MM.1S (cell line): ENCODE measurements around the gene ALG2.

Experiments
- EZH2 ChIP-seq: fragments of 300-600 bp; sonication (generic); optimal IDR thresholded peaks from 2 replicates; pipeline ENCODE3; 2017; ENCODE audit warnings: low read depth, mild to moderate bottlenecking, antibody characterized with exemption, low read length, mixed read lengths
- TF ChIP-seq, protein P1 (sequence below): fragments of 300-600 bp; sonication (generic); IDR thresholded peaks from 2 replicates; pipeline ENCODE4 v1.5.1; 2016; ENCODE audit warnings: antibody characterized with exemption, low read length, mixed read lengths

DNA sequence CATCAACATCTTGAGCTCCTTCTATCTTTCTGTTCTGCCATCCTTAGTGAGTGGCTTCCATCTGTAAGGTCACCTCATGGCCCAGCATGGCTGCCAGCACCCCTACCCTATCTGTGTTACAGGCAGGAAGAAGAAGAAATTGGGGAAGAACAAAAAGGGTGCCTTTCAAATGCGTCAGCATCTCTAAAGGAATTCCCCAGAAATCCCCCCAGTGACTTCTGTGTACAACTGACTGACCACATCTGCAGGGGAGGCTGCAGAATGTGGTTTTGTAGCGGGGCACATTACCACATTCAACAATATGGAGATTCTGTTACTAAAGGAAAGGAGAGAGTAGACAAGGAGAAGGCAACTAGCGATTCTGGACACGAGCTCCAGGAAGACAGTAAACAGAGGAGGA is 40.1 kb downstream of the ALG2 start:
- TF ChIP-seq, protein P1, sequence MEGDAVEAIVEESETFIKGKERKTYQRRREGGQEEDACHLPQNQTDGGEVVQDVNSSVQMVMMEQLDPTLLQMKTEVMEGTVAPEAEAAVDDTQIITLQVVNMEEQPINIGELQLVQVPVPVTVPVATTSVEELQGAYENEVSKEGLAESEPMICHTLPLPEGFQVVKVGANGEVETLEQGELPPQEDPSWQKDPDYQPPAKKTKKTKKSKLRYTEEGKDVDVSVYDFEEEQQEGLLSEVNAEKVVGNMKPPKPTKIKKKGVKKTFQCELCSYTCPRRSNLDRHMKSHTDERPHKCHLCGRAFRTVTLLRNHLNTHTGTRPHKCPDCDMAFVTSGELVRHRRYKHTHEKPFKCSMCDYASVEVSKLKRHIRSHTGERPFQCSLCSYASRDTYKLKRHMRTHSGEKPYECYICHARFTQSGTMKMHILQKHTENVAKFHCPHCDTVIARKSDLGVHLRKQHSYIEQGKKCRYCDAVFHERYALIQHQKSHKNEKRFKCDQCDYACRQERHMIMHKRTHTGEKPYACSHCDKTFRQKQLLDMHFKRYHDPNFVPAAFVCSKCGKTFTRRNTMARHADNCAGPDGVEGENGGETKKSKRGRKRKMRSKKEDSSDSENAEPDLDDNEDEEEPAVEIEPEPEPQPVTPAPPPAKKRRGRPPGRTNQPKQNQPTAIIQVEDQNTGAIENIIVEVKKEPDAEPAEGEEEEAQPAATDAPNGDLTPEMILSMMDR, result no peak
- no peak for TF ChIP-seq EZH2
